RWPE2 (cell line): Measurements from ENCODE around the gene PCDHGB3.
"Not testable (repeated sequence)": the region's sequence is repeated elsewhere in the genome, so short reads cannot be mapped to it uniquely, and the experiment has no call there.

Experiments
- ATAC-seq: fragments of 200-7000 bp; cut with Tn5 transposase; 3 replicates; pipeline ENCODE4 v1.9.1; 2021; ENCODE audit warnings: low read depth
- DNase-seq: peaks from one replicate; pipeline ENCODE4 v3.0.0-alpha.2; 2020; ENCODE audit warnings: low spot score
- H3K27ac ChIP-seq: fragments of 450-650 bp; 2 replicates; pipeline ENCODE4 v1.5.1; 2017; ENCODE audit warnings: mild to moderate bottlenecking; ENCODE audit not compliant: poor library complexity, severe bottlenecking
- H3K27me3 ChIP-seq: fragments of 250-450 bp; sonication (Bioruptor Pico); 2 replicates; pipeline ENCODE4 v1.5.1; 2021; ENCODE audit warnings: mild to moderate bottlenecking, moderate library complexity; ENCODE audit not compliant: insufficient read depth, poor library complexity, severe bottlenecking
- H3K36me3 ChIP-seq: fragments of 250-450 bp; sonication (Bioruptor Pico); 2 replicates; pipeline ENCODE4 v1.5.1; 2020; ENCODE audit warnings: low read depth, mild to moderate bottlenecking, moderate library complexity
- H3K4me1 ChIP-seq: fragments of 250-450 bp; sonication (Bioruptor Pico); 2 replicates; pipeline ENCODE4 v1.5.1; 2021; ENCODE audit warnings: mild to moderate bottlenecking, moderate library complexity; ENCODE audit not compliant: insufficient read depth, poor library complexity, severe bottlenecking
- H3K4me3 ChIP-seq: fragments of 250-450 bp; sonication (Bioruptor Pico); 2 replicates; pipeline ENCODE4 v1.5.1; 2021; ENCODE audit warnings: mild to moderate bottlenecking, moderate library complexity; ENCODE audit not compliant: severe bottlenecking
- H3K9me3 ChIP-seq: fragments of 250-450 bp; sonication (Bioruptor Pico); 2 replicates; pipeline ENCODE4 v1.5.1; 2021; ENCODE audit warnings: mild to moderate bottlenecking, moderate library complexity; ENCODE audit not compliant: severe bottlenecking
- TF ChIP-seq, protein P1 (sequence below): fragments of 450-650 bp; IDR thresholded peaks from one replicate; pipeline ENCODE4 v1.5.1; 2017; ENCODE audit warnings: mild to moderate bottlenecking, moderate library complexity; ENCODE audit not compliant: poor library complexity, severe bottlenecking

Gene PCDHGB3

GRCh38 chr5:141330299-141331080 lies 39.6 kb upstream of the PCDHGB3 start, which contains the start of gene PCDHGA1:
Gene PCDHGA1 (plus strand): TSS chr5:141330514.
- ATAC-seq (peak; percentile 48), DNase-seq (no peak)
- Histone ChIP-seq H3K36me3 (no peaks in the 10 kb centered on the region), H3K27me3 (peaks cover 60% of the 10 kb centered on the region), H3K9me3 (peaks cover 2% of the 10 kb centered on the region), H3K4me3 (no peak within 1 kb of the TSS), H3K4me1 (peaks cover 4% of the 10 kb centered on the region), H3K27ac (no peak within 1 kb of the TSS)
- TF ChIP-seq, protein P1, sequence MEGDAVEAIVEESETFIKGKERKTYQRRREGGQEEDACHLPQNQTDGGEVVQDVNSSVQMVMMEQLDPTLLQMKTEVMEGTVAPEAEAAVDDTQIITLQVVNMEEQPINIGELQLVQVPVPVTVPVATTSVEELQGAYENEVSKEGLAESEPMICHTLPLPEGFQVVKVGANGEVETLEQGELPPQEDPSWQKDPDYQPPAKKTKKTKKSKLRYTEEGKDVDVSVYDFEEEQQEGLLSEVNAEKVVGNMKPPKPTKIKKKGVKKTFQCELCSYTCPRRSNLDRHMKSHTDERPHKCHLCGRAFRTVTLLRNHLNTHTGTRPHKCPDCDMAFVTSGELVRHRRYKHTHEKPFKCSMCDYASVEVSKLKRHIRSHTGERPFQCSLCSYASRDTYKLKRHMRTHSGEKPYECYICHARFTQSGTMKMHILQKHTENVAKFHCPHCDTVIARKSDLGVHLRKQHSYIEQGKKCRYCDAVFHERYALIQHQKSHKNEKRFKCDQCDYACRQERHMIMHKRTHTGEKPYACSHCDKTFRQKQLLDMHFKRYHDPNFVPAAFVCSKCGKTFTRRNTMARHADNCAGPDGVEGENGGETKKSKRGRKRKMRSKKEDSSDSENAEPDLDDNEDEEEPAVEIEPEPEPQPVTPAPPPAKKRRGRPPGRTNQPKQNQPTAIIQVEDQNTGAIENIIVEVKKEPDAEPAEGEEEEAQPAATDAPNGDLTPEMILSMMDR = peak; percentile 60

- H3K4me3 ChIP-seq, H3K36me3 ChIP-seq, H3K9me3 ChIP-seq, H3K27ac ChIP-seq, DNase-seq, ATAC-seq, H3K4me1 ChIP-seq: not testable (repeated sequence)
- peaks cover 81% of the 10 kb centered on the region for H3K27me3 ChIP-seq
These were observed 37.5 kb upstream of the PCDHGB3 start for GRCh38 chr5:141332571-141332970.

GRCh38 chr5:141338538-141339306 lies 31.3 kb upstream of the PCDHGB3 start, which contains the start of gene PCDHGA2:
Gene PCDHGA2 (plus strand): TSS chr5:141338760.
- Histone ChIP-seq H3K4me3 (peak within 1 kb of the TSS; percentile 21), H3K9me3 (peaks cover 7% of the 10 kb centered on the region), H3K36me3 (no peaks in the 10 kb centered on the region), H3K4me1 (no peaks in the 10 kb centered on the region), H3K27me3 (peaks cover 94% of the 10 kb centered on the region), H3K27ac (no peak within 1 kb of the TSS)
- TF ChIP-seq, protein P1 = peak; percentile 51
- DNase-seq (no peak), ATAC-seq (peak; percentile 41)

DNA sequence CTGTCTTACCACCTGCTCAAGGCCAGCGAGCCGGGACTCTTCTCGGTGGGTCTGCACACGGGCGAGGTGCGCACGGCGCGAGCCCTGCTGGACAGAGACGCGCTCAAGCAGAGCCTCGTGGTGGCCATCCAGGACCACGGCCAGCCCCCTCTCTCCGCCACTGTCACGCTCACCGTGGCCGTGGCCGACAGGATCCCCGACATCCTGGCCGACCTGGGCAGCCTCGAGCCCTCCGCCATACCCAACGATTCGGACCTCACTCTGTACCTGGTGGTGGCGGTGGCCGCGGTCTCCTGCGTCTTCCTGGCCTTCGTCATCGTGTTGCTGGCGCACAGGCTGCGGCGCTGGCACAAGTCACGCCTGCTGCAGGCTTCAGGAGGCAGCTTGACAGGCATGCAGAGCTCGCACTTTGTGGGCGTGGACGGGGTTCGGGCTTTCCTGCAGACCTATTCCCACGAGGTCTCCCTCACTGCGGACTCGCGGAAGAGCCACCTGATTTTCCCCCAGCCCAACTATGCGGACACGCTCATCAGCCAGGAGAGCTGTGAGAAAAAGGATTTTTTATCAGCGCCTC lies 29.2 kb upstream of the PCDHGB3 start:
- ATAC-seq, H3K4me1 ChIP-seq, H3K27ac ChIP-seq, H3K4me3 ChIP-seq, DNase-seq, H3K36me3 ChIP-seq, H3K9me3 ChIP-seq: not testable (repeated sequence)
- peaks cover 89% of the 10 kb centered on the region for H3K27me3 ChIP-seq

- H3K36me3 ChIP-seq = no peaks in the 10 kb centered on the region
- no peaks in the 10 kb centered on the region for H3K4me1 ChIP-seq
- H3K27ac ChIP-seq = no peak overlapping the region
- peaks cover 7% of the 10 kb centered on the region for H3K9me3 ChIP-seq
- DNase-seq (no peak), ATAC-seq (no peak)
- peaks cover 83% of the 10 kb centered on the region for H3K27me3 ChIP-seq
- H3K4me3 ChIP-seq = no peak overlapping the region
- TF ChIP-seq, protein P1 = no peak
These were observed 27.3 kb upstream of the PCDHGB3 start for GRCh38 chr5:141342773-141343172.
